GM19468 (cell line): ENCODE results near the gene CRP.
"Not testable (repeated sequence)": the region's sequence is repeated elsewhere in the genome, so short reads cannot be mapped to it uniquely, and the experiment has no call there.

Source experiments
- ATAC-seq: cut with Tn5 transposase; IDR thresholded peaks from one replicate; pipeline ENCODE4 v1.9.1; 2021; ENCODE audit warnings: mild to moderate bottlenecking, moderate library complexity, moderate number of reproducible peaks; ENCODE audit not compliant: unreplicated experiment; ENCODE audit errors: extremely low read depth

The CRP gene

GRCh38 chr1:159704481-159704880 is 9.9 kb downstream of the CRP start:
- no peak for ATAC-seq

DNA sequence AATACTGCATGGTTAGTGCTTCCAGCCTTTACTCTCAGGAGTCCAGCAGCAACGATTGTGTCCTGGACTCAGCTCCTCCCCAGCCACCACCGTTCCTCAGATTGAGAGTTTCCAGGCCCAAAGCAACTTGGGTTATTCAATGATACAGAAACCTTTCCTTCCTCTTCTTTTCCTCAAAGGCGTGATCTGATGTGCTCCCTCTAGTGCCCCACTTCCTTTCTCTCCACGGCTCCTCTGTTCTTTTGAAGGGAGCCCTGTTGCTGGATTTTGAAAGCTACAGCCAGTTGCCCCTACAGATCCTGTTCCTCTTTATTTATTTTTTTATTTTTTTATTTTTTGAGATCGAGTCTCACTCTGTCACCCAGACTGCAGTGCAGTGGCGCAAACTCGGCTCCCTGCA is 14.1 kb downstream of the CRP start:
- no peak for ATAC-seq

DNA sequence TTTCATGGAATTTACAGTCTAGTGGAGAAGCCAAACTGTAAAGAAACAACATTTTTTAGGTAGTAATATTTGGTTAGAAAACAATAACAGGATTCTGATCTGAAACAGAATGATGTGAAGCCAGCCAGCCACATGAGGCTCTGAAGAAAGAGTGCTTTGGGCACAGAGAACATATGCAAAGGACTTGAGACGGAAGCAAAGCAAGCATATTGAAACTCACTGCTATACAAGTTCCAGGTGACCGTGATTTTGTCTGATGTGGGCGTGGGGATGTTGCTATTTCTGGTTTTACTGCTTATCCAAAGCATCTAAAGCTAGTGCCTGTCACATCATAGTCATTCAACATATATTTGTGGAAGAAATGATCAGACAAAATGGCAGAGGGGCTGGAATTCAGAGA is 14.7 kb downstream of the CRP start:
- no peak for ATAC-seq

- ATAC-seq: no peak
Observed at GRCh38 chr1:159699246-159699645, 15.1 kb downstream of the CRP start.

DNA sequence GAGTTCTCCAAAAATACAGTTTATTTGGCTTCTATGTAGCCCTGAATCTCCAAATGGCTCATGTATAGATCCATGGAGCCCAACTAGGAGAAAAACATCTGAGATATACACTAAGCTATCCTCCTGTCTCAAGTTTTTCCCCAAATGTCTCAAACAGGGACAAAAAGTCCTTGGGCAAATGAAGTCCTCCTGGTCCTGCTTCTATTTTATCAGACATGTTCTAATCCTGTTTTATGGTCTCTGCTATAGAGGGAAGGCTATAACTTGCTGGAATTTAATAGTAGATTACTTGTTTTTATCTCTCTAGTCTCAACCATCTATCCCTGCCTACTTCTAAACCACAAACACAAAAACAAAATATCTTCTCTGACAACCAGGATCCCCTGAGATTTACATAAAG is 26.9 kb downstream of the CRP start:
- no peak for ATAC-seq

GRCh38 chr1:159686599-159687299 is 27.6 kb downstream of the CRP start:
- ATAC-seq: no peak

GRCh38 chr1:159678939-159679338 is 35.5 kb downstream of the CRP start:
- no peak for ATAC-seq

GRCh38 chr1:159675046-159675445 is 39.3 kb downstream of the CRP start:
- no peak for ATAC-seq

DNA sequence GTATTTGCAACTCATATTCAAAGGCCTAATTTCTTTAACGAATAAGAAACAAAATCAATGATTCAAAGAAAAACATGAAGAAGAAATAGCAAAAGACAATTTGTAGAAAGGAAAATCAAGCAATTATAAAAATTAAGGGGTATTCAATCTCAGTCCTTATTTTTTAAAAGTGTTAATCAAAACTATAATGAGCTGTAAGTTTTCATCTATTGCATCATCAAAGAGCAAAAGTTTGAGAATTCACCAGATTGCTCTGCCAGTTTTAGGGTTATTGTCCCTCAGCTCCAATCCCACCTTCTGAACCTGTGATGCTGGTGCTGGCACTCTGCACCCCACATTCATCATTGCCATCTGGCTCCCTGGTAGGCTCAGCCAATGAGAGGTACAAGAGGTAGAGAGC is 42.0 kb downstream of the CRP start:
- not testable (repeated sequence) for ATAC-seq

GRCh38 chr1:159669338-159669737 is 45.1 kb downstream of the CRP start:
- no peak for ATAC-seq

GRCh38 chr1:159668739-159669138 is 45.6 kb downstream of the CRP start:
- no peak for ATAC-seq

- no peak for ATAC-seq
Observed at GRCh38 chr1:159664247-159664646, 50.1 kb downstream of the CRP start.

- no peak for ATAC-seq
Observed at GRCh38 chr1:159663552-159663951, 50.8 kb downstream of the CRP start.
